Measurements from ENCODE around the gene DVL2.
A peak's percentile ranks its signal among the peaks of the same experiment; 100 is the strongest.

Gene DVL2

GRCh38 chr17:7254511-7254910, 20.2 kb upstream of the DVL2 start:
- no peak overlapping the region for H3K4me3 ChIP-seq (ENCODE audit: low read depth, low read length)
- TF ChIP-seq, protein P1, sequence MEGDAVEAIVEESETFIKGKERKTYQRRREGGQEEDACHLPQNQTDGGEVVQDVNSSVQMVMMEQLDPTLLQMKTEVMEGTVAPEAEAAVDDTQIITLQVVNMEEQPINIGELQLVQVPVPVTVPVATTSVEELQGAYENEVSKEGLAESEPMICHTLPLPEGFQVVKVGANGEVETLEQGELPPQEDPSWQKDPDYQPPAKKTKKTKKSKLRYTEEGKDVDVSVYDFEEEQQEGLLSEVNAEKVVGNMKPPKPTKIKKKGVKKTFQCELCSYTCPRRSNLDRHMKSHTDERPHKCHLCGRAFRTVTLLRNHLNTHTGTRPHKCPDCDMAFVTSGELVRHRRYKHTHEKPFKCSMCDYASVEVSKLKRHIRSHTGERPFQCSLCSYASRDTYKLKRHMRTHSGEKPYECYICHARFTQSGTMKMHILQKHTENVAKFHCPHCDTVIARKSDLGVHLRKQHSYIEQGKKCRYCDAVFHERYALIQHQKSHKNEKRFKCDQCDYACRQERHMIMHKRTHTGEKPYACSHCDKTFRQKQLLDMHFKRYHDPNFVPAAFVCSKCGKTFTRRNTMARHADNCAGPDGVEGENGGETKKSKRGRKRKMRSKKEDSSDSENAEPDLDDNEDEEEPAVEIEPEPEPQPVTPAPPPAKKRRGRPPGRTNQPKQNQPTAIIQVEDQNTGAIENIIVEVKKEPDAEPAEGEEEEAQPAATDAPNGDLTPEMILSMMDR (IDR thresholded peaks at IDR 0.05; ENCODE audit: control insufficient read depth, extremely low read depth, insufficient read depth): no peak
- no peak for DNase-seq (ENCODE audit: low read depth)

GRCh38 chr17:7253082-7253481, 18.8 kb upstream of the DVL2 start:
- TF ChIP-seq, protein P1 (IDR thresholded peaks at IDR 0.05; ENCODE audit: control insufficient read depth, extremely low read depth, insufficient read depth): no peak
- DNase-seq (ENCODE audit: low read depth): no peak
- peak overlapping the region; percentile 92 for H3K4me3 ChIP-seq (ENCODE audit: low read depth, low read length)

- DNase-seq (ENCODE audit: low read depth): no peak
- TF ChIP-seq, protein P1 (IDR thresholded peaks at IDR 0.05; ENCODE audit: control insufficient read depth, extremely low read depth, insufficient read depth): peak; percentile 58
- H3K4me3 ChIP-seq (ENCODE audit: low read depth, low read length): peak within 1 kb of the TSS; percentile 92
Observed at GRCh38 chr17:7252176-7253043, 18.1 kb upstream of the DVL2 start, which contains the start of gene ELP5. TSS of gene ELP5 (plus strand) at chr17:7252215. CDS start at chr17:7252551, 336 bp downstream.

DNA sequence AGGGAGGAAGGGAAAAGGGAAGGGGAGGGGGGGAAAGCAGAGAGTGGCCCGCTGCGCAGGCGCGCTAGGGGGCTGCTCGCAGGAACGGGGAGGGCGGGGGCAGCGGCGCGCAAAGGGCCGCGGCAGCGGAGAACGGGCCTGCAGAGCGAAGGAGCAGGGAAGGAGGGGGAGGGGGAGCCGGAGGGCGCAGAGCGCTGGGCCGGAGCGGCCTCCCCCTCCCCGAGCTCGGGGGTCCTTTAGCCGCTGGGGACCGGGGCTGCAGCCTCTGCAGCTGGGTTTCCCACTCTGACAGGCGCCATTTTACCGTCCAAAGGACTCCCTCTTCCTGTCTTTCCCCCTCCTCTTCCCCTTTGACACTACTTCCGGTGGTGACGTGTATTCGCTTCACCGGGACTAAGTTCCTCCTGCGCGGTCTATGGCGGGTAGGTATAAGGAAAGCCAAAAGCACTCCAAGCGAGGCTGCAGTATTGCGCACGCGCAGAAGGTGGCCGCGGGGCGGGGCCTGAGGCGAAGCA, 17.4 kb upstream of the DVL2 start, which contains the start of gene CTDNEP1:
Gene CTDNEP1 (minus strand): TSS at position 74 of the 515 bp plus-strand sequence. CDS start 438 bp downstream, outside the sequence.
- peak; percentile 99 for DNase-seq (ENCODE audit: low read depth)
- peak within 1 kb of the TSS; percentile 92 for H3K4me3 ChIP-seq (ENCODE audit: low read depth, low read length)
- TF ChIP-seq, protein P1 (IDR thresholded peaks at IDR 0.05; ENCODE audit: control insufficient read depth, extremely low read depth, insufficient read depth): no peak

GRCh38 chr17:7250695-7251627, 16.6 kb upstream of the DVL2 start:
- no peak for DNase-seq (ENCODE audit: low read depth)
- TF ChIP-seq, protein P1 (IDR thresholded peaks at IDR 0.05; ENCODE audit: control insufficient read depth, extremely low read depth, insufficient read depth): no peak
- H3K4me3 ChIP-seq (ENCODE audit: low read depth, low read length): peak overlapping the region; percentile 92

DNA sequence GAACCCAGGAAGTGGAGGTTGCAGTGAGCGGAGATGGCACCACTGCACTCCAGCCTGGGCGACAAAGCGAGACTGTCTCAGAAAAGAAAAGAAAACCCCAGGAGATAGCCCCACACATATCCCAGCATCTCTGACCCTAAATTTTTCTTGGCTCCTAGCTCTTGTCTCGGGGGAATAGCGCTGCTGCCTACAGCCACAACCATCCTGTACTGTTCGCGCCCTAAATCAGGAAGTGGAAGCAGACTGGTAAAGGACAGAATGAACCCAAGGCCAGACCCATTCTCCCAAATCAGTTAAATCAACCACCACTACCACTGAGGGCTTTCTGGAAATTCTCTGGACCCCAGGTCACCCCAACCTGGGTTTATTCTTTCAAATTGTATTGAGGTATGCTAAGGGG, 15.5 kb upstream of the DVL2 start:
- H3K4me3 ChIP-seq (ENCODE audit: low read depth, low read length): peak overlapping the region; percentile 92
- TF ChIP-seq, protein P1 (IDR thresholded peaks at IDR 0.05; ENCODE audit: control insufficient read depth, extremely low read depth, insufficient read depth): no peak
- DNase-seq (ENCODE audit: low read depth): no peak

Measured in LNCaP clone FGC (cell line).